Activated T-helper 1 cell treated with anti-CD3 and anti-CD28 coated beads, Interleukin-12 subunit alpha, Interleukin-12 subunit beta, Interleukin-2, Interleukin-4 antibody, amounts not matched to agents 30 ng/mL and 10 ng/mL and 1 ng/mL, durations not matched to agents 14 hours and 24 hours and 36 hours (primary cell): ENCODE results near the gene PCBP4. TPM values are rescaled to one million over a fixed set of nuclear protein-coding genes. Genes with fewer than 3 reads are reported as not detected.

ENCODE experiments used
- DNase-seq: peaks from one replicate; pipeline ENCODE4 v3.0.0; 2021; ENCODE audit warnings: low spot score
- H3K27ac Mint-ChIP-seq: one replicate; pipeline ENCODE4 v1.8.0; 2021; ENCODE audit warnings: mild to moderate bottlenecking, mixed read lengths
- H3K27me3 Mint-ChIP-seq: one replicate; pipeline ENCODE4 v1.8.0; 2022; ENCODE audit warnings: mild to moderate bottlenecking, moderate library complexity, mixed read lengths; ENCODE audit not compliant: insufficient read depth
- H3K36me3 Mint-ChIP-seq: one replicate; pipeline ENCODE4 v1.8.0; 2021; ENCODE audit warnings: low read depth, mixed read lengths
- H3K4me1 Mint-ChIP-seq: one replicate; pipeline ENCODE4 v1.8.0; 2021; ENCODE audit warnings: low read depth, mixed read lengths
- H3K4me3 Mint-ChIP-seq: one replicate; pipeline ENCODE4 v1.8.0; 2021; ENCODE audit warnings: mild to moderate bottlenecking, moderate library complexity, mixed read lengths
- H3K9me3 Mint-ChIP-seq: one replicate; pipeline ENCODE4 v1.8.0; 2021; ENCODE audit warnings: mixed read lengths
- intact Hi-C: fragments of 100-400 bp; cut with micrococcal nuclease; formaldehyde crosslinking; loops from one replicate; pipeline ENCODE4 v1.15.1; 2024
- total RNA-seq: library from RNA; stranded (reverse); gene quantifications from 2 replicates; pipeline ENCODE4 v1.2.3, GENCODE V29; 2022

Gene PCBP4
- total RNA-seq, 1 donor from 2014 or later, result 14.8 TPM

GRCh38 chr3:51977446-51978142 lies 10.3 kb upstream of the PCBP4 start:
- Mint-ChIP-seq H3K27me3 (no peaks in the 10 kb centered on the region), H3K4me3 (peak overlapping the region; percentile 43), H3K9me3 (no peaks in the 10 kb centered on the region), H3K27ac (peak overlapping the region; percentile 3), H3K4me1 (peaks cover 36% of the 10 kb centered on the region), H3K36me3 (peaks cover 6% of the 10 kb centered on the region)
- intact Hi-C loops, result loop anchor here (10.0 kb wide), 2 partner anchors 557 to 583 kb away; partner anchors contain the start of genes NT5DC2, RBM15B and UQCC5
- no peak for DNase-seq

- intact Hi-C loops, result loop anchor here (1.0 to 10.0 kb wide), 4 partner anchors 7 to 581 kb away; partner anchors contain the start of genes ACY1, DUSP7, NT5DC2 and RBM15B
- Mint-ChIP-seq H3K27me3 (no peaks in the 10 kb centered on the region), H3K9me3 (no peaks in the 10 kb centered on the region), H3K27ac (no peak overlapping the region), H3K4me3 (peak overlapping the region; percentile 87), H3K4me1 (peaks cover 26% of the 10 kb centered on the region), H3K36me3 (no peaks in the 10 kb centered on the region)
- no peak for DNase-seq
Observed at GRCh38 chr3:51975852-51976549, 8.7 kb upstream of the PCBP4 start.

GRCh38 chr3:51974963-51975851 lies 8.0 kb upstream of the PCBP4 start, which contains the start of gene ABHD14A:
Gene ABHD14A, plus strand, starts transcription at chr3:51975064. Its CDS starts 72 bp downstream, at chr3:51975136.
- Mint-ChIP-seq H3K4me1 (peaks cover 24% of the 10 kb centered on the region), H3K27me3 (no peaks in the 10 kb centered on the region), H3K27ac (peak within 1 kb of the TSS; percentile 90), H3K9me3 (no peaks in the 10 kb centered on the region), H3K36me3 (peaks cover 2% of the 10 kb centered on the region), H3K4me3 (peak within 1 kb of the TSS; percentile 87)
- DNase-seq, result peak; percentile 72
- intact Hi-C loops, result loop anchor here (1.0 to 10.0 kb wide), 6 partner anchors 8 to 580 kb away; partner anchors contain the start of genes ACY1, DUSP7, NT5DC2 and PARP3

- Mint-ChIP-seq H3K4me3 (peak overlapping the region; percentile 87), H3K27me3 (no peaks in the 10 kb centered on the region), H3K4me1 (peaks cover 24% of the 10 kb centered on the region), H3K9me3 (no peaks in the 10 kb centered on the region), H3K27ac (peak overlapping the region; percentile 90), H3K36me3 (peaks cover 2% of the 10 kb centered on the region)
- DNase-seq, result no peak
- intact Hi-C loops, result loop anchor here (1.0 to 10.0 kb wide), 5 partner anchors 21 to 580 kb away; partner anchors contain the start of genes DUSP7, NT5DC2, PARP3 and RBM15B
Observed at GRCh38 chr3:51974277-51974962, 7.2 kb upstream of the PCBP4 start.

GRCh38 chr3:51971350-51971749 lies 4.1 kb upstream of the PCBP4 start:
- H3K9me3 Mint-ChIP-seq, result no peaks in the 10 kb centered on the region
- no peaks in the 10 kb centered on the region for H3K27me3 Mint-ChIP-seq
- H3K36me3 Mint-ChIP-seq, result peaks cover 7% of the 10 kb centered on the region
- H3K27ac Mint-ChIP-seq, result no peak overlapping the region
- peaks cover 22% of the 10 kb centered on the region for H3K4me1 Mint-ChIP-seq
- intact Hi-C loops, result loop anchor here (10.0 kb wide), 2 partner anchors 563 to 577 kb away; partner anchors contain the start of genes NT5DC2, RBM15B and UQCC5
- H3K4me3 Mint-ChIP-seq, result peak overlapping the region; percentile 26
- DNase-seq, result no peak

- Mint-ChIP-seq H3K27me3 (no peaks in the 10 kb centered on the region), H3K27ac (no peak overlapping the region), H3K9me3 (no peaks in the 10 kb centered on the region), H3K4me1 (peaks cover 22% of the 10 kb centered on the region), H3K36me3 (peaks cover 7% of the 10 kb centered on the region), H3K4me3 (no peak overlapping the region)
- intact Hi-C loops, result loop anchor here (10.0 kb wide), 2 partner anchors 564 to 576 kb away; partner anchors contain the start of genes NT5DC2, RBM15B and UQCC5
- DNase-seq, result no peak
Observed at GRCh38 chr3:51970606-51971300, 3.5 kb upstream of the PCBP4 start.

GRCh38 chr3:51969841-51970240 lies 2.6 kb upstream of the PCBP4 start:
- H3K27ac Mint-ChIP-seq, result no peak overlapping the region
- H3K4me1 Mint-ChIP-seq, result peaks cover 15% of the 10 kb centered on the region
- intact Hi-C loops, result loop anchor here (10.0 kb wide), 2 partner anchors 565 to 575 kb away; partner anchors contain the start of genes NT5DC2, RBM15B and UQCC5
- DNase-seq, result no peak
- H3K4me3 Mint-ChIP-seq, result no peak overlapping the region
- no peaks in the 10 kb centered on the region for H3K9me3 Mint-ChIP-seq
- H3K36me3 Mint-ChIP-seq, result peaks cover 7% of the 10 kb centered on the region
- no peaks in the 10 kb centered on the region for H3K27me3 Mint-ChIP-seq

- peak overlapping the region; percentile 83 for H3K4me3 Mint-ChIP-seq
- peaks cover 12% of the 10 kb centered on the region for H3K4me1 Mint-ChIP-seq
- H3K27ac Mint-ChIP-seq, result peak overlapping the region; percentile 52
- no peaks in the 10 kb centered on the region for H3K9me3 Mint-ChIP-seq
- H3K27me3 Mint-ChIP-seq, result no peaks in the 10 kb centered on the region
- no peak for DNase-seq
- H3K36me3 Mint-ChIP-seq, result peaks cover 7% of the 10 kb centered on the region
- intact Hi-C loops, result no loop called here
Observed at GRCh38 chr3:51968883-51969678, 1.8 kb upstream of the PCBP4 start.

GRCh38 chr3:51968170-51968775 lies 1.0 kb upstream of the PCBP4 start:
- Mint-ChIP-seq H3K4me3 (peak overlapping the region; percentile 87), H3K9me3 (no peaks in the 10 kb centered on the region), H3K27me3 (peaks cover under 1% of the 10 kb centered on the region), H3K4me1 (peaks cover 6% of the 10 kb centered on the region), H3K36me3 (peaks cover 7% of the 10 kb centered on the region), H3K27ac (peak overlapping the region; percentile 81)
- intact Hi-C loops, result no loop called here
- no peak for DNase-seq

GRCh38 chr3:51966922-51967383 lies 301 bp downstream of the PCBP4 start:
- Mint-ChIP-seq H3K9me3 (no peaks in the 10 kb centered on the region), H3K27ac (peak overlapping the region; percentile 77), H3K4me1 (peaks cover 6% of the 10 kb centered on the region), H3K36me3 (peaks cover 7% of the 10 kb centered on the region), H3K4me3 (peak overlapping the region; percentile 87), H3K27me3 (peaks cover 4% of the 10 kb centered on the region)
- DNase-seq, result no peak
- intact Hi-C loops, result loop anchor here (1.0 kb wide), 1 partner anchor 25 kb away; the partner anchor contains the start of gene PARP3
